Vagina (tissue), 2 donors: ENCODE measurements around the gene ACTA1.

Experiments used
- CTCF ChIP-seq, 3 experiments: fragments of 450-650 bp in 2 of 3; fragments of 200-600 bp in 1 of 3; sonication (generic) in 1 of 3; IDR thresholded peaks; one replicate each; pipeline ENCODE4 v1.5.1; 2017 to 2019; ENCODE audit warnings: antibody characterized with exemption in 3 of 3, mild to moderate bottlenecking in 2 of 3, moderate library complexity in 2 of 3
- POLR2A ChIP-seq, 2 donors: fragments of 450-650 bp; IDR thresholded peaks; one replicate each; pipeline ENCODE4 v1.6.1; 2017; ENCODE audit warnings: antibody characterized with exemption in 2 of 2, mild to moderate bottlenecking in 2 of 2, moderate library complexity in 2 of 2

- no peak for TF ChIP-seq POLR2A (IDR thresholded peaks at IDR 0.05)
- no peak for TF ChIP-seq CTCF (IDR thresholded peaks at IDR 0.05)
These were observed 3.5 kb upstream of the ACTA1 start for GRCh38 chr1:229437443-229437842.
